IMR-90 (cell line): ENCODE results near the gene CAPS. TPM values are rescaled to one million over a fixed set of nuclear protein-coding genes. Genes with fewer than 3 reads are reported as not detected.

Experiments
- ATAC-seq: fragments of 200-7000 bp; cut with Tn5 transposase; 2 replicates; pipeline ENCODE4 v1.9.1; 2020; ENCODE audit warnings: low read depth, mild to moderate bottlenecking, moderate library complexity
- BruUV-seq: library from RNA; stranded (reverse); fragments of 400-500 nt; replicated peaks from 2 replicates; lab custom pipeline; 2021; lab: Mats Ljungman, UMichigan
- CTCF ChIA-PET: fragments of 300-600 bp; formaldehyde crosslinking; extraction: SDS; loops from one replicate; lab custom pipeline; 2021; ENCODE audit warnings: antibody characterized with exemption; lab: Yijun Ruan, JAX
- POLR2A ChIA-PET: fragments of 300-600 bp; sonication (Branson Sonifier 250); formaldehyde crosslinking; loops from one replicate; lab custom pipeline; 2022; ENCODE audit warnings: antibody characterized with exemption; ENCODE audit not compliant: unreplicated experiment; lab: Charles Lee
- DNase-seq: peaks from one replicate; pipeline ENCODE4 v3.0.0; 2013
- H2AFZ ChIP-seq: replicated peaks from 2 replicates; pipeline ENCODE3; 2013; ENCODE audit warnings: low read length, mild to moderate bottlenecking; ENCODE audit not compliant: poor library complexity
- H2AK5ac ChIP-seq: 2 replicates; pipeline ENCODE4 v1.6.1; 2013; ENCODE audit warnings: low read depth, low read length, inconsistent platforms
- H2AK9ac ChIP-seq: replicated peaks from 2 replicates; pipeline ENCODE3; 2013; ENCODE audit warnings: mild to moderate bottlenecking, low read depth, low read length, moderate library complexity; ENCODE audit not compliant: poor library complexity
- H2BK120ac ChIP-seq: 2 replicates; pipeline ENCODE4 v1.6.1; 2013; ENCODE audit warnings: low read depth, low read length, inconsistent platforms
- H2BK15ac ChIP-seq: 3 replicates; pipeline ENCODE4 v1.6.1; 2013; ENCODE audit warnings: low read depth, low read length, inconsistent platforms
- H2BK20ac ChIP-seq: 2 replicates; pipeline ENCODE4 v1.6.1; 2013; ENCODE audit warnings: low read depth, mild to moderate bottlenecking, inconsistent platforms, low read length, moderate library complexity
- H2BK5ac ChIP-seq: 2 replicates; pipeline ENCODE4 v1.6.1; 2013; ENCODE audit warnings: mild to moderate bottlenecking, low read depth, low read length, inconsistent platforms; ENCODE audit not compliant: poor library complexity, severe bottlenecking
- H3K14ac ChIP-seq: replicated peaks from 2 replicates; pipeline ENCODE4 v1.6.1; 2013; ENCODE audit warnings: low read depth, low read length, inconsistent platforms
- H3K18ac ChIP-seq: 2 replicates; pipeline ENCODE4 v1.6.1; 2013; ENCODE audit warnings: low read depth, low read length, control low read depth
- H3K23ac ChIP-seq: 2 replicates; pipeline ENCODE4 v1.6.1; 2013; ENCODE audit warnings: low read depth, low read length, inconsistent platforms
- H3K27ac ChIP-seq: 2 replicates; pipeline ENCODE4 v1.5.1; 2013; ENCODE audit warnings: mild to moderate bottlenecking, control low read depth, low read length; ENCODE audit not compliant: insufficient read depth
- H3K27me3 ChIP-seq: 2 replicates; pipeline ENCODE4 v1.6.1; 2013; ENCODE audit warnings: low read length; ENCODE audit not compliant: control insufficient read depth, insufficient read depth
- H3K36me3 ChIP-seq: 2 replicates; pipeline ENCODE4 v1.6.1; 2013; ENCODE audit warnings: low read length, mixed read lengths; ENCODE audit not compliant: control insufficient read depth, insufficient read depth
- H3K4ac ChIP-seq: 2 replicates; pipeline ENCODE4 v1.6.1; 2013; ENCODE audit warnings: low read depth, low read length, inconsistent platforms
- H3K4me1 ChIP-seq: 2 replicates; pipeline ENCODE4 v1.6.1; 2013; ENCODE audit warnings: low read length, mixed read lengths; ENCODE audit not compliant: control insufficient read depth, insufficient read depth
- H3K4me2 ChIP-seq: 2 replicates; pipeline ENCODE4 v1.6.1; 2013; ENCODE audit warnings: low read depth, mild to moderate bottlenecking, control low read depth, low read length, moderate library complexity
- H3K4me3 ChIP-seq: 2 replicates; pipeline ENCODE4 v1.5.1; 2013; ENCODE audit warnings: low read depth, mild to moderate bottlenecking, control low read depth, low read length, moderate library complexity; ENCODE audit not compliant: insufficient read depth
- H3K56ac ChIP-seq: 2 replicates; pipeline ENCODE4 v1.6.1; 2013; ENCODE audit warnings: low read length, inconsistent platforms; ENCODE audit not compliant: insufficient read depth; ENCODE audit errors: extremely low read depth
- H3K79me1 ChIP-seq, 2 experiments: 2 replicates each; pipeline ENCODE4 v1.6.1; 2013; ENCODE audit warnings: low read length in 2 of 2, inconsistent platforms in 1 of 2, low read depth in 1 of 2
- H3K9ac ChIP-seq: 2 replicates; pipeline ENCODE4 v1.6.1; 2013; ENCODE audit warnings: low read depth, low read length, control low read depth
- H3K9me1 ChIP-seq: 2 replicates; pipeline ENCODE4 v1.6.1; 2013; ENCODE audit warnings: low read length, inconsistent platforms; ENCODE audit not compliant: insufficient read depth
- H3K9me3 ChIP-seq: 2 replicates; pipeline ENCODE4 v1.6.1; 2013; ENCODE audit warnings: low read length; ENCODE audit not compliant: control insufficient read depth, insufficient read depth
- H4K20me1 ChIP-seq: 2 replicates; pipeline ENCODE4 v1.6.1; 2013; ENCODE audit warnings: low read length, inconsistent platforms; ENCODE audit not compliant: insufficient read depth
- H4K5ac ChIP-seq: 2 replicates; pipeline ENCODE4 v1.6.1; 2013; ENCODE audit warnings: mild to moderate bottlenecking, low read depth, low read length, control low read depth
- H4K8ac ChIP-seq, 2 experiments: 2 replicates each; pipeline ENCODE4 v1.6.1; 2013; ENCODE audit warnings: low read depth in 2 of 2, low read length in 2 of 2, control low read depth in 1 of 2, inconsistent platforms in 1 of 2
- H4K91ac ChIP-seq: 2 replicates; pipeline ENCODE4 v1.6.1; 2013; ENCODE audit warnings: low read depth, low read length, inconsistent platforms; ENCODE audit not compliant: insufficient read depth
- BHLHE40 ChIP-seq: fragments of 150-350 bp; IDR thresholded peaks from 2 replicates; pipeline ENCODE4 v1.6.1; 2016; ENCODE audit warnings: mild to moderate bottlenecking, low read depth, low read length
- CEBPB ChIP-seq: IDR thresholded peaks from 2 replicates; pipeline ENCODE4 v1.6.1; 2012; ENCODE audit warnings: low read depth, low read length, improper control_type of control experiment
- CHD1 ChIP-seq: IDR thresholded peaks from 2 replicates; pipeline ENCODE4 v1.6.1; 2012; ENCODE audit warnings: low read depth, low read length, improper control_type of control experiment
- FOS ChIP-seq: fragments of 150-350 bp; IDR thresholded peaks from 2 replicates; pipeline ENCODE4 v1.6.1; 2016; ENCODE audit warnings: low read depth, low read length
- MAZ ChIP-seq: IDR thresholded peaks from 2 replicates; pipeline ENCODE4 v1.6.1; 2012; ENCODE audit warnings: low read depth, mild to moderate bottlenecking, low read length, improper control_type of control experiment, moderate library complexity, borderline replicate concordance
- MXI1 ChIP-seq: IDR thresholded peaks from 2 replicates; pipeline ENCODE4 v1.6.1; 2012; ENCODE audit warnings: low read depth, mild to moderate bottlenecking, low read length, moderate library complexity, borderline replicate concordance
- NFE2L2 ChIP-seq: fragments of 150-350 bp; IDR thresholded peaks from 2 replicates; pipeline ENCODE4 v1.6.1; 2016; ENCODE audit warnings: low read depth, mild to moderate bottlenecking, low read length
- POLR2A ChIP-seq: IDR thresholded peaks from 2 replicates; pipeline ENCODE4 v1.6.1; 2012; ENCODE audit warnings: mild to moderate bottlenecking, low read depth, low read length
- RAD21 ChIP-seq: IDR thresholded peaks from 2 replicates; pipeline ENCODE4 v1.6.1; 2012; ENCODE audit warnings: low read length, improper control_type of control experiment
- RCOR1 ChIP-seq: IDR thresholded peaks from 2 replicates; pipeline ENCODE4 v1.6.1; 2012; ENCODE audit warnings: mild to moderate bottlenecking, low read length, improper control_type of control experiment; ENCODE audit not compliant: insufficient replicate concordance
- RFX5 ChIP-seq: IDR thresholded peaks from 2 replicates; pipeline ENCODE4 v1.8.0; 2012; ENCODE audit warnings: low read depth, mild to moderate bottlenecking, low read length, moderate library complexity
- SMC3 ChIP-seq: fragments of 150-350 bp; IDR thresholded peaks from 2 replicates; pipeline ENCODE4 v1.6.1; 2016; ENCODE audit warnings: low read depth, mild to moderate bottlenecking, antibody characterized with exemption, low read length, moderate library complexity
- WGBS, 2 experiments: methylation state at CpG; one replicate each; pipeline versions ENCODE4 v1.1.5 to v1.1.7; 2013; ENCODE audit warnings: missing lambda C conversion rate in 2 of 2; ENCODE audit not compliant: insufficient read length in 1 of 2; ENCODE audit errors: extremely low coverage in 2 of 2; 5-methylcytosine and 5-hydroxymethylcytosine counted together
- dilution Hi-C: fragments of 300-500 bp; cut with HindIII; formaldehyde crosslinking; loops from one replicate; pipeline ENCODE4 v1.14.3; 2018; ENCODE audit warnings: low sequenced_read_pairs; ENCODE audit not compliant: unreplicated experiment
- in situ Hi-C: fragments of 300-500 bp; cut with MboI; formaldehyde crosslinking; loops from 3 replicates; pipeline ENCODE4 v1.14.3; 2019; ENCODE audit warnings: low sequenced_read_pairs, inconsistent platforms, mixed read lengths
- intact Hi-C: fragments of 100-400 bp; cut with micrococcal nuclease; formaldehyde crosslinking; loops from 2 replicates; pipeline ENCODE4 v1.10.0; 2022
- polyA plus RNA-seq, 3 experiments: library from polyadenylated mRNA; depleted of rRNA; stranded (reverse); fragments of >200 nt; gene quantifications; 2 replicates each; pipeline ENCODE4 v1.2.3, GENCODE V29; 2012; ENCODE audit warnings: low replicate concordance in 1 of 3
- total RNA-seq: library from RNA; depleted of rRNA; stranded (reverse); fragments of >200 nt; gene quantifications from 2 replicates; pipeline ENCODE4 v1.2.3, GENCODE V29; 2012
- TF ChIP-seq, protein P1 (sequence below): fragments of 150-350 bp; IDR thresholded peaks from 2 replicates; pipeline ENCODE4 v1.6.1; 2016; ENCODE audit warnings: low read depth, mild to moderate bottlenecking, low read length, moderate library complexity, borderline replicate concordance
- TF ChIP-seq, protein P2 (sequence below): conservative IDR thresholded peaks from 2 replicates; pipeline ENCODE4 v1.5.1; 2012; ENCODE audit warnings: mild to moderate bottlenecking, low read depth, low read length, improper control_type of control experiment

The CAPS gene
- total and polyA plus RNA-seq, 2 of the 4 experiments (the other 2 are of a cell fraction), result 0.54 to 4.9 TPM

DNA sequence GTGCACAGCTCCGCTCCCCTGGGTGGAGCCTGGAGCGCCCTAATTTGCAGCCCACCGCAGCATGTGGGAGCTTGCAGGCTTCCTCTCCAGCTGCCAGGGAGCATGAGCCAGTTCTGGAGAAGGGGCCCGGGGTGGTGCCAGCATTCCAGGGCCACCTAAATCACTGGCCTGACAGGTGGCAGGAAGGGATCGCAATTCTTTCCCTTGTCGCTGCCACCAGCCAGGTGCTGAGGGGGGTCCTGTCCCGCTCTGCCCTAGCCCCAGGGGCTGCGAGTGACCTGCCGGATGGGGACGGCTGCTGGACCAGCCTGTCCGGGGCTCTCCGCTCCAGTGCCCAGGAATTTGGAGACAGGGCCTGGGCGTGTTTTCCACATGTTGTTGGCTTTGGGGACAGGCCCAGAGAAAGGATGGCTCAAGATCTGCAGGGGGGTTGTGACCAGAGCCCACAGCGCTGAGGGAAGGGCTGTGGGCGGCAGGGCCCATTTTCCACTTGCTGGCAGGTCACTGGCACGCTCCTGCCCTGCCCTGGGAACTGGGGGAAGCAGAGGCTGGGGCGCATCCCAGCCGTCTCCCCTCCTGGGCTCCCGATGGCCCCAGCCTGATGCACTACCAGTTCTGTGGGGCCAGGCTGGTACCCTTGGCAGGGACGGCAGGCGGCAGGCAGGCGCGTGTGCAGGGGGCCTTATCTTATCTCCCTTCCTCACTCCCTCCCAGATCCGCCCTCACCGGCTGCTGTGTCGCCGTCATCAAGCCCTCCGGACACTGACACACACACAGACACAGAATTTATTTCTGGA lies 19.9 kb upstream of the CAPS start:
- Histone ChIP-seq H3K27ac (no peak overlapping the region), H4K5ac (no peak overlapping the region), H3K36me3 (peaks cover 20% of the 10 kb centered on the region; the same call in 1 of the 2 replicates), H3K18ac (no peak overlapping the region), H3K9ac (no peak overlapping the region), H3K14ac (no peak overlapping the region), H3K23ac (no peak overlapping the region), H3K56ac (no peak overlapping the region), H3K4ac (no peak overlapping the region), H3K9me1 (0 out of 2 replicates have a peak, but pooled peaks cover 3% of the 10 kb centered on the region), H2BK120ac (no peak overlapping the region), H3K79me1 (peaks cover 7 to 13% of the 10 kb centered on the region in 2 experiments; a peak in 3 of 4 replicates), H2AFZ (peak overlapping the region; percentile 43), H3K4me2 (no peak overlapping the region), H4K20me1 (peaks cover 25% of the 10 kb centered on the region), H2BK20ac (no peak overlapping the region), H4K91ac (no peak overlapping the region), H3K4me3 (no peak overlapping the region), H2BK15ac (no peak overlapping the region), H4K8ac (no peak overlapping the region), H2AK9ac (peak overlapping the region; percentile 1), H3K27me3 (no peaks in the 10 kb centered on the region), H3K9me3 (no peaks in the 10 kb centered on the region), H3K4me1 (peaks cover 19% of the 10 kb centered on the region), H2BK5ac (no peak overlapping the region), H2AK5ac (no peak overlapping the region)
- ChIA-PET CTCF (interaction anchor here (0.6 to 4.6 kb wide), 4 partner anchors 64 to 114 kb away, joined by 3 to 37 read pairs (median 3); partner anchors contain the start of gene NRTN), POLR2A (interaction anchor here (0.6 kb wide), 1 partner anchor 87 kb away, joined by 6 read pairs; no protein-coding TSS in a partner anchor)
- in situ Hi-C loops (loop anchor here (5.0 kb wide), 1 partner anchor 92 kb away; no protein-coding TSS in a partner anchor), dilution Hi-C loops (no loop called here), intact Hi-C loops (loop anchor here (2.0 to 5.0 kb wide), 2 partner anchors 67 to 129 kb away; no protein-coding TSS in a partner anchor)
- whole genome bisulfite sequencing, 2 experiments, result 91% methylated on average over 9 of the region's 28 CpGs; no CpG with 5 or more reads in 1 of the 2 experiments
- ATAC-seq, result no peak
- DNase-seq, result no peak
- no TSS peak for BruUV-seq
- TF ChIP-seq NFE2L2 (no peak), RAD21 (no peak), SMC3 (no peak), RFX5 (no peak), CHD1 (no peak), MAZ (no peak), RCOR1 (no peak), CEBPB (no peak), BHLHE40 (no peak), MXI1 (no peak), POLR2A (no peak), FOS (no peak)
- TF ChIP-seq, protein P1, sequence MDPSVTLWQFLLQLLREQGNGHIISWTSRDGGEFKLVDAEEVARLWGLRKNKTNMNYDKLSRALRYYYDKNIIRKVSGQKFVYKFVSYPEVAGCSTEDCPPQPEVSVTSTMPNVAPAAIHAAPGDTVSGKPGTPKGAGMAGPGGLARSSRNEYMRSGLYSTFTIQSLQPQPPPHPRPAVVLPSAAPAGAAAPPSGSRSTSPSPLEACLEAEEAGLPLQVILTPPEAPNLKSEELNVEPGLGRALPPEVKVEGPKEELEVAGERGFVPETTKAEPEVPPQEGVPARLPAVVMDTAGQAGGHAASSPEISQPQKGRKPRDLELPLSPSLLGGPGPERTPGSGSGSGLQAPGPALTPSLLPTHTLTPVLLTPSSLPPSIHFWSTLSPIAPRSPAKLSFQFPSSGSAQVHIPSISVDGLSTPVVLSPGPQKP, result no peak
- TF ChIP-seq, protein P2, sequence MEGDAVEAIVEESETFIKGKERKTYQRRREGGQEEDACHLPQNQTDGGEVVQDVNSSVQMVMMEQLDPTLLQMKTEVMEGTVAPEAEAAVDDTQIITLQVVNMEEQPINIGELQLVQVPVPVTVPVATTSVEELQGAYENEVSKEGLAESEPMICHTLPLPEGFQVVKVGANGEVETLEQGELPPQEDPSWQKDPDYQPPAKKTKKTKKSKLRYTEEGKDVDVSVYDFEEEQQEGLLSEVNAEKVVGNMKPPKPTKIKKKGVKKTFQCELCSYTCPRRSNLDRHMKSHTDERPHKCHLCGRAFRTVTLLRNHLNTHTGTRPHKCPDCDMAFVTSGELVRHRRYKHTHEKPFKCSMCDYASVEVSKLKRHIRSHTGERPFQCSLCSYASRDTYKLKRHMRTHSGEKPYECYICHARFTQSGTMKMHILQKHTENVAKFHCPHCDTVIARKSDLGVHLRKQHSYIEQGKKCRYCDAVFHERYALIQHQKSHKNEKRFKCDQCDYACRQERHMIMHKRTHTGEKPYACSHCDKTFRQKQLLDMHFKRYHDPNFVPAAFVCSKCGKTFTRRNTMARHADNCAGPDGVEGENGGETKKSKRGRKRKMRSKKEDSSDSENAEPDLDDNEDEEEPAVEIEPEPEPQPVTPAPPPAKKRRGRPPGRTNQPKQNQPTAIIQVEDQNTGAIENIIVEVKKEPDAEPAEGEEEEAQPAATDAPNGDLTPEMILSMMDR, result no peak
